Measurements from ENCODE around the gene APC. TPM values are rescaled to one million over a fixed set of nuclear protein-coding genes. Genes with fewer than 3 reads are reported as not detected.

The APC gene
- total and polyA plus RNA-seq, 10 of the 15 experiments (the other 5 are each of a cell fraction or from before 2014, with no cell fraction given), result 3.2 to 23.3 (median 13.8) TPM

GRCh38 chr5:112823656-112824055, 86.0 kb downstream of the APC start:
- Histone ChIP-seq H3K4me2 (ENCODE audit: control insufficient read depth, insufficient read depth) (no peak overlapping the region), H3K27ac (ENCODE audit: control insufficient read depth, insufficient read depth) (no peak overlapping the region), H3K4me1 (ENCODE audit: control insufficient read depth, insufficient read depth, low read length) (no peaks in the 10 kb centered on the region), H3K79me2 (ENCODE audit: control insufficient read depth, insufficient read depth, low read length) (no peaks in the 10 kb centered on the region), H4K20me1 (ENCODE audit: control insufficient read depth, insufficient read depth) (no peaks in the 10 kb centered on the region), H3K36me3 (ENCODE audit: control insufficient read depth in 2 of 2, insufficient read depth in 2 of 2, low read length in 1 of 2) (peaks cover 6 to 13% of the 10 kb centered on the region in 2 experiments), H3K9me3 (replicated peaks; ENCODE audit: control insufficient read depth, insufficient read depth, low read length) (no peaks in the 10 kb centered on the region), H2AFZ (ENCODE audit: control insufficient read depth, low read depth, low read length) (no peak overlapping the region), H3K4me3 (no peak overlapping the region), H3K9ac (ENCODE audit: control insufficient read depth, insufficient read depth, low read length) (no peak overlapping the region), H3K27me3 (replicated peaks in 1 of 2; ENCODE audit: control insufficient read depth in 2 of 2, insufficient read depth in 2 of 2, low read length in 1 of 2) (no peaks in the 10 kb centered on the region)
- SMC1A ChIA-PET (ENCODE audit: uncharacterized antibody, unreplicated experiment), result no interaction called here
- RAD21 ChIA-PET (ENCODE audit: unreplicated experiment), result no interaction called here
- FAIRE-seq, result no peak
- TF ChIP-seq ZSCAN29 (IDR thresholded peaks at IDR 0.05) (no peak), SMAD5 (IDR thresholded peaks at IDR 0.05; ENCODE audit: low read depth) (no peak), SMARCA5 (IDR thresholded peaks at IDR 0.05) (no peak), MEF2A (IDR thresholded peaks at IDR 0.05; ENCODE audit: insufficient read depth, low read depth, low read length) (no peak), RFX5 (IDR thresholded peaks at IDR 0.05; ENCODE audit: low read depth, low read length) (no peak), MYC (IDR thresholded peaks at IDR 0.05; ENCODE audit: insufficient read depth, insufficient read length, insufficient replicate concordance, low read length, severe bottlenecking) (no peak), CBX5 (IDR thresholded peaks at IDR 0.05; ENCODE audit: low read depth) (no peak), NFIC (IDR thresholded peaks at IDR 0.05; ENCODE audit: low read depth, low read length) (no peak), ATF2 (IDR thresholded peaks at IDR 0.05; ENCODE audit: low read length) (no peak), HDGF (IDR thresholded peaks at IDR 0.05) (no peak), KLF5 (IDR thresholded peaks at IDR 0.05; ENCODE audit: partially characterized antibody) (no peak), CHD4 (IDR thresholded peaks at IDR 0.05) (no peak), JUND (IDR thresholded peaks at IDR 0.05; ENCODE audit: low read depth, low read length) (no peak)
- TF ChIP-seq, protein P1, sequence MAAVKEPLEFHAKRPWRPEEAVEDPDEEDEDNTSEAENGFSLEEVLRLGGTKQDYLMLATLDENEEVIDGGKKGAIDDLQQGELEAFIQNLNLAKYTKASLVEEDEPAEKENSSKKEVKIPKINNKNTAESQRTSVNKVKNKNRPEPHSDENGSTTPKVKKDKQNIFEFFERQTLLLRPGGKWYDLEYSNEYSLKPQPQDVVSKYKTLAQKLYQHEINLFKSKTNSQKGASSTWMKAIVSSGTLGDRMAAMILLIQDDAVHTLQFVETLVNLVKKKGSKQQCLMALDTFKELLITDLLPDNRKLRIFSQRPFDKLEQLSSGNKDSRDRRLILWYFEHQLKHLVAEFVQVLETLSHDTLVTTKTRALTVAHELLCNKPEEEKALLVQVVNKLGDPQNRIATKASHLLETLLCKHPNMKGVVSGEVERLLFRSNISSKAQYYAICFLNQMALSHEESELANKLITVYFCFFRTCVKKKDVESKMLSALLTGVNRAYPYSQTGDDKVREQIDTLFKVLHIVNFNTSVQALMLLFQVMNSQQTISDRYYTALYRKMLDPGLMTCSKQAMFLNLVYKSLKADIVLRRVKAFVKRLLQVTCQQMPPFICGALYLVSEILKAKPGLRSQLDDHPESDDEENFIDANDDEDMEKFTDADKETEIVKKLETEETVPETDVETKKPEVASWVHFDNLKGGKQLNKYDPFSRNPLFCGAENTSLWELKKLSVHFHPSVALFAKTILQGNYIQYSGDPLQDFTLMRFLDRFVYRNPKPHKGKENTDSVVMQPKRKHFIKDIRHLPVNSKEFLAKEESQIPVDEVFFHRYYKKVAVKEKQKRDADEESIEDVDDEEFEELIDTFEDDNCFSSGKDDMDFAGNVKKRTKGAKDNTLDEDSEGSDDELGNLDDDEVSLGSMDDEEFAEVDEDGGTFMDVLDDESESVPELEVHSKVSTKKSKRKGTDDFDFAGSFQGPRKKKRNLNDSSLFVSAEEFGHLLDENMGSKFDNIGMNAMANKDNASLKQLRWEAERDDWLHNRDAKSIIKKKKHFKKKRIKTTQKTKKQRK (IDR thresholded peaks at IDR 0.05; ENCODE audit: low read depth, low read length), result no peak
- TF ChIP-seq, protein P2, sequence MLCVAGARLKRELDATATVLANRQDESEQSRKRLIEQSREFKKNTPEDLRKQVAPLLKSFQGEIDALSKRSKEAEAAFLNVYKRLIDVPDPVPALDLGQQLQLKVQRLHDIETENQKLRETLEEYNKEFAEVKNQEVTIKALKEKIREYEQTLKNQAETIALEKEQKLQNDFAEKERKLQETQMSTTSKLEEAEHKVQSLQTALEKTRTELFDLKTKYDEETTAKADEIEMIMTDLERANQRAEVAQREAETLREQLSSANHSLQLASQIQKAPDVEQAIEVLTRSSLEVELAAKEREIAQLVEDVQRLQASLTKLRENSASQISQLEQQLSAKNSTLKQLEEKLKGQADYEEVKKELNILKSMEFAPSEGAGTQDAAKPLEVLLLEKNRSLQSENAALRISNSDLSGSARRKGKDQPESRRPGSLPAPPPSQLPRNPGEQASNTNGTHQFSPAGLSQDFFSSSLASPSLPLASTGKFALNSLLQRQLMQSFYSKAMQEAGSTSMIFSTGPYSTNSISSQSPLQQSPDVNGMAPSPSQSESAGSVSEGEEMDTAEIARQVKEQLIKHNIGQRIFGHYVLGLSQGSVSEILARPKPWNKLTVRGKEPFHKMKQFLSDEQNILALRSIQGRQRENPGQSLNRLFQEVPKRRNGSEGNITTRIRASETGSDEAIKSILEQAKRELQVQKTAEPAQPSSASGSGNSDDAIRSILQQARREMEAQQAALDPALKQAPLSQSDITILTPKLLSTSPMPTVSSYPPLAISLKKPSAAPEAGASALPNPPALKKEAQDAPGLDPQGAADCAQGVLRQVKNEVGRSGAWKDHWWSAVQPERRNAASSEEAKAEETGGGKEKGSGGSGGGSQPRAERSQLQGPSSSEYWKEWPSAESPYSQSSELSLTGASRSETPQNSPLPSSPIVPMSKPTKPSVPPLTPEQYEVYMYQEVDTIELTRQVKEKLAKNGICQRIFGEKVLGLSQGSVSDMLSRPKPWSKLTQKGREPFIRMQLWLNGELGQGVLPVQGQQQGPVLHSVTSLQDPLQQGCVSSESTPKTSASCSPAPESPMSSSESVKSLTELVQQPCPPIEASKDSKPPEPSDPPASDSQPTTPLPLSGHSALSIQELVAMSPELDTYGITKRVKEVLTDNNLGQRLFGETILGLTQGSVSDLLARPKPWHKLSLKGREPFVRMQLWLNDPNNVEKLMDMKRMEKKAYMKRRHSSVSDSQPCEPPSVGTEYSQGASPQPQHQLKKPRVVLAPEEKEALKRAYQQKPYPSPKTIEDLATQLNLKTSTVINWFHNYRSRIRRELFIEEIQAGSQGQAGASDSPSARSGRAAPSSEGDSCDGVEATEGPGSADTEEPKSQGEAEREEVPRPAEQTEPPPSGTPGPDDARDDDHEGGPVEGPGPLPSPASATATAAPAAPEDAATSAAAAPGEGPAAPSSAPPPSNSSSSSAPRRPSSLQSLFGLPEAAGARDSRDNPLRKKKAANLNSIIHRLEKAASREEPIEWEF (IDR thresholded peaks at IDR 0.05; ENCODE audit: insufficient replicate concordance, low read depth, low read length), result no peak
- intact Hi-C loops (cut with micrococcal nuclease; ENCODE audit: unreplicated experiment), result no loop called here
- CTCF ChIA-PET, result no interaction called here
- in situ Hi-C loops (cut with MboI), result no loop called here
- 93% methylated on average over 2 of the region's 2 CpGs for WGBS (ENCODE audit: insufficient coverage, insufficient replicate concordance, low lambda C conversion rate, missing lambda C conversion rate)
- BruUV-seq (replicated peaks), result no TSS peak
- ATAC-seq, result no peak
- POLR2A ChIA-PET, result no interaction called here
- no peak for DNase-seq (ENCODE audit: low read depth, low spot score)

All from GM12878 (cell line).